Keratinocyte (primary cell): ENCODE measurements around the gene POLR3K. TPM values are rescaled to one million over a fixed set of nuclear protein-coding genes. Genes with fewer than 3 reads are reported as not detected.

Source experiments
- DNase-seq: peaks from one replicate; pipeline ENCODE4 v3.0.0-alpha.2; 2011; ENCODE audit warnings: low read depth, missing footprints, low spot score
- FAIRE-seq: peaks from 2 replicates; lab custom pipeline; 2011; peaks lifted over from hg19 to GRCh38; lab: Jason Lieb, UNC
- H2AFZ ChIP-seq: 2 replicates; pipeline ENCODE4 v1.6.0; 2012; ENCODE audit warnings: low read length, control low read depth, inconsistent platforms; ENCODE audit not compliant: control insufficient read depth
- H3K27ac ChIP-seq: 2 replicates; pipeline ENCODE4 v1.5.1; 2011; ENCODE audit warnings: low read length; ENCODE audit not compliant: control insufficient read depth, insufficient read depth
- H3K27me3 ChIP-seq: 3 replicates; pipeline ENCODE4 v1.6.0; 2011; ENCODE audit warnings: low read length; ENCODE audit not compliant: control insufficient read depth, insufficient read depth; ENCODE audit errors: extremely low read depth
- H3K36me3 ChIP-seq, 2 experiments: 2 replicates in 1 of 2; 3 replicates in 1 of 2; pipeline ENCODE4 v1.5.1; 2011; ENCODE audit warnings: low read length in 2 of 2, mild to moderate bottlenecking in 1 of 2; ENCODE audit not compliant: control insufficient read depth in 2 of 2, insufficient read depth in 2 of 2; ENCODE audit errors: extremely low read depth in 1 of 2
- H3K4me1 ChIP-seq: 3 replicates; pipeline ENCODE4 v1.5.1; 2011; ENCODE audit warnings: low read length; ENCODE audit not compliant: control insufficient read depth, insufficient read depth; ENCODE audit errors: extremely low read depth
- H3K4me2 ChIP-seq: 3 replicates; pipeline ENCODE4 v1.6.0; 2011; ENCODE audit warnings: low read depth, low read length; ENCODE audit not compliant: control insufficient read depth, insufficient read depth; ENCODE audit errors: extremely low read depth
- H3K4me3 ChIP-seq, 3 experiments: fragments of 200-600 bp in 1 of 3; sonication (generic) in 1 of 3; 2 replicates in 2 of 3; 3 replicates in 1 of 3; pipeline ENCODE4 v1.5.1; 2011 to 2016; ENCODE audit warnings: low read length in 3 of 3, mild to moderate bottlenecking in 3 of 3, control low read depth in 2 of 3, inconsistent platforms in 1 of 3, low read depth in 1 of 3, mixed read lengths in 1 of 3, mixed run types in 1 of 3, moderate library complexity in 1 of 3; ENCODE audit not compliant: control insufficient read depth in 2 of 3, insufficient read depth in 2 of 3; ENCODE audit errors: extremely low read depth in 1 of 3
- H3K79me2 ChIP-seq: 2 replicates; pipeline ENCODE4 v1.6.0; 2012; ENCODE audit warnings: low read length; ENCODE audit not compliant: control insufficient read depth, insufficient read depth
- H3K9ac ChIP-seq: 3 replicates; pipeline ENCODE4 v1.6.0; 2011; ENCODE audit warnings: low read length; ENCODE audit not compliant: control insufficient read depth, insufficient read depth; ENCODE audit errors: extremely low read depth
- H3K9me1 ChIP-seq: 3 replicates; pipeline ENCODE4 v1.6.0; 2011; ENCODE audit warnings: low read length; ENCODE audit not compliant: control insufficient read depth, insufficient read depth; ENCODE audit errors: extremely low read depth
- H3K9me3 ChIP-seq: 2 replicates; pipeline ENCODE4 v1.5.1; 2012; ENCODE audit warnings: low read depth, low read length; ENCODE audit not compliant: control insufficient read depth
- H4K20me1 ChIP-seq: 3 replicates; pipeline ENCODE4 v1.6.0; 2011; ENCODE audit warnings: low read length; ENCODE audit not compliant: control insufficient read depth, insufficient read depth; ENCODE audit errors: extremely low read depth
- CTCF ChIP-seq, 3 experiments: IDR thresholded peaks in 1 of 3; conservative IDR thresholded peaks in 1 of 3; optimal IDR thresholded peaks in 1 of 3; 2 replicates in 2 of 3; 3 replicates in 1 of 3; pipeline versions ENCODE3 to v1.5.1; 2011; ENCODE audit warnings: low read length in 3 of 3, mild to moderate bottlenecking in 3 of 3, moderate library complexity in 2 of 3, control low read depth in 1 of 3, inconsistent platforms in 1 of 3; ENCODE audit not compliant: insufficient read depth in 2 of 3; ENCODE audit errors: extremely low read depth in 1 of 3
- EZH2 ChIP-seq: IDR thresholded peaks from one replicate; pipeline ENCODE4 v1.6.1; 2012; ENCODE audit warnings: inconsistent platforms, mild to moderate bottlenecking, low read length, moderate library complexity
- dilution Hi-C: fragments of 300-500 bp; cut with MboI; formaldehyde crosslinking; loops from one replicate; pipeline ENCODE4 v1.7.0; 2020; ENCODE audit warnings: low sequenced_read_pairs; ENCODE audit not compliant: extremely low pct_ligation_motif_present
- polyA minus RNA-seq, 3 experiments: library from RNA; depleted of rRNA, polyadenylated mRNA; stranded (reverse); fragments of >200 nt; gene quantifications; 1 replicate in 1 of 3; 2 replicates in 1 of 3; 3 replicates in 1 of 3; pipeline ENCODE4 v1.2.3, GENCODE V29; 2011
- polyA plus RNA-seq, 5 experiments: library from polyadenylated mRNA; depleted of rRNA in 3 of 5; stranded (reverse) in 3 of 5; stranded (forward) in 1 of 5; unstranded in 1 of 5; fragments of >200 nt; gene quantifications; 1 replicate in 1 of 5; 2 replicates in 3 of 5; 3 replicates in 1 of 5; pipeline versions ENCODE4 v1.2.1 to v1.2.3, GENCODE V29; 2011 to 2012; ENCODE audit warnings: missing spikeins in 2 of 5, low read depth in 1 of 5, low replicate concordance in 1 of 5

The POLR3K gene
- 16.3 to 28.8 TPM (median 23.2 TPM) in 3 replicates for polyA plus RNA-seq
- 1.5 TPM for polyA plus RNA-seq (2011; ENCODE audit: low read depth)
- polyA plus RNA-seq (2011; cell fraction: cytosol; rRNA removed): 22.7 and 27.7 TPM in 2 replicates
- 11.8 and 12.9 TPM in 2 replicates for polyA plus RNA-seq (2011; cell fraction: nucleus; rRNA removed)
- polyA plus RNA-seq (2012; ENCODE audit: low replicate concordance): 12.7 and 19.5 TPM in 2 replicates
- polyA minus RNA-seq: 5.7 to 15.2 TPM (median 13.7 TPM) in 3 replicates
- 13.8 TPM for polyA minus RNA-seq (2011; cell fraction: cytosol; rRNA and poly(A)+ RNA removed)
- 2.0 and 4.1 TPM in 2 replicates for polyA minus RNA-seq (2011; cell fraction: nucleus; rRNA and poly(A)+ RNA removed)

- Histone ChIP-seq H3K36me3 (peaks cover 19 to 30% of the 10 kb centered on the region in 2 experiments), H4K20me1 (no peaks in the 10 kb centered on the region), H3K4me3 (peak within 1 kb of the TSS; percentile 87 to 91 (median 91)), H2AFZ (peak within 1 kb of the TSS; percentile 95), H3K4me2 (peak within 1 kb of the TSS; percentile 85), H3K79me2 (peaks cover 32% of the 10 kb centered on the region), H3K9ac (peak within 1 kb of the TSS; percentile 77), H3K9me3 (no peaks in the 10 kb centered on the region), H3K27me3 (no peaks in the 10 kb centered on the region), H3K4me1 (peaks cover 7% of the 10 kb centered on the region), H3K9me1 (no peaks in the 10 kb centered on the region), H3K27ac (peak within 1 kb of the TSS; percentile 56)
- DNase-seq (peak; percentile 87), FAIRE-seq (peak; percentile 29)
- TF ChIP-seq CTCF (optimal IDR thresholded peaks at IDR 0.05 in 1 of 3, IDR thresholded peaks at IDR 0.05 in 1 of 3, conservative IDR thresholded peaks at IDR 0.05 in 1 of 3; ENCODE audit: extremely low read depth in 1 of 3, insufficient read depth in 2 of 3, low read length in 3 of 3) (no peak), EZH2 (no peak)
- dilution Hi-C loops: no loop called here
These were observed at the start of gene POLR3K, which contains the start of gene SNRNP25 for GRCh38 chr16:53346-54236. Gene POLR3K, minus strand, starts transcription at chr16:53608. Its CDS starts 22 bp downstream, at chr16:53586. Gene SNRNP25, plus strand, starts transcription at chr16:53828. Its CDS starts 189 bp downstream, at chr16:54017.

GRCh38 chr16:102060-102855 is 48.9 kb upstream of the POLR3K start:
- Histone ChIP-seq H3K27ac (no peak overlapping the region), H3K4me3 (no peak overlapping the region), H3K27me3 (no peaks in the 10 kb centered on the region), H3K79me2 (no peaks in the 10 kb centered on the region), H3K9me1 (no peaks in the 10 kb centered on the region), H3K36me3 (peaks cover 21 to 35% of the 10 kb centered on the region in 2 experiments), H3K4me1 (no peaks in the 10 kb centered on the region), H3K4me2 (no peak overlapping the region), H3K9me3 (no peaks in the 10 kb centered on the region), H4K20me1 (peaks cover 6% of the 10 kb centered on the region), H2AFZ (no peak overlapping the region), H3K9ac (no peak overlapping the region)
- no peak for DNase-seq
- FAIRE-seq: no peak
- dilution Hi-C loops: no loop called here
- TF ChIP-seq EZH2 (no peak), CTCF (optimal IDR thresholded peaks at IDR 0.05 in 1 of 3, IDR thresholded peaks at IDR 0.05 in 1 of 3, conservative IDR thresholded peaks at IDR 0.05 in 1 of 3; ENCODE audit: extremely low read depth in 1 of 3, insufficient read depth in 2 of 3, low read length in 3 of 3) (no peak)
